Measurements from ENCODE around the gene UBE3D.
"Not testable (repeated sequence)": the region's sequence is repeated elsewhere in the genome, so short reads cannot be mapped to it uniquely, and the experiment has no call there.

The UBE3D gene

GRCh38 chr6:82862543-82862942, 203.1 kb downstream of the UBE3D start:
- no peak for DNase-seq (ENCODE audit: low read depth)
- no peak overlapping the region for H3K4me3 ChIP-seq (ENCODE audit: low read depth, low read length)
- no peak for TF ChIP-seq CTCF (IDR thresholded peaks at IDR 0.05; ENCODE audit: control insufficient read depth, extremely low read depth, insufficient read depth)

GRCh38 chr6:82861121-82861520, 204.5 kb downstream of the UBE3D start:
- TF ChIP-seq CTCF (IDR thresholded peaks at IDR 0.05; ENCODE audit: control insufficient read depth, extremely low read depth, insufficient read depth): no peak
- no peak overlapping the region for H3K4me3 ChIP-seq (ENCODE audit: low read depth, low read length)
- DNase-seq (ENCODE audit: low read depth): no peak

- not testable (repeated sequence) for H3K4me3 ChIP-seq (ENCODE audit: low read depth, low read length); DNase-seq (ENCODE audit: low read depth)
Observed at GRCh38 chr6:82856077-82856476, 209.6 kb downstream of the UBE3D start.

GRCh38 chr6:82852904-82853303, 212.7 kb downstream of the UBE3D start:
- not testable (repeated sequence) for DNase-seq (ENCODE audit: low read depth); H3K4me3 ChIP-seq (ENCODE audit: low read depth, low read length)

GRCh38 chr6:82843291-82843885, 222.3 kb downstream of the UBE3D start:
- DNase-seq (ENCODE audit: low read depth): no peak
- no peak overlapping the region for H3K4me3 ChIP-seq (ENCODE audit: low read depth, low read length)
- no peak for TF ChIP-seq CTCF (IDR thresholded peaks at IDR 0.05; ENCODE audit: control insufficient read depth, extremely low read depth, insufficient read depth)

GRCh38 chr6:82842721-82843120, 222.9 kb downstream of the UBE3D start:
- TF ChIP-seq CTCF (IDR thresholded peaks at IDR 0.05; ENCODE audit: control insufficient read depth, extremely low read depth, insufficient read depth): no peak
- DNase-seq (ENCODE audit: low read depth): no peak
- H3K4me3 ChIP-seq (ENCODE audit: low read depth, low read length): no peak overlapping the region

Measured in LNCaP clone FGC (cell line).